OCI-LY1 (cell line): Measurements from ENCODE around the gene FOXA1.

Source experiments
- H2AFZ ChIP-seq: fragments of 200-600 bp; sonication (generic), shearing (Covaris generic); 2 replicates; pipeline ENCODE4 v1.6.0; 2014; ENCODE audit warnings: antibody characterized with exemption, mild to moderate bottlenecking, low read length
- H3F3A ChIP-seq: fragments of 200-600 bp; sonication (generic), shearing (Covaris generic); 2 replicates; pipeline ENCODE4 v1.6.0; 2014; ENCODE audit warnings: mild to moderate bottlenecking, antibody characterized with exemption, low read length, moderate library complexity; ENCODE audit not compliant: insufficient read depth
- H3K27ac ChIP-seq: fragments of 200-600 bp; sonication (generic); 2 replicates; pipeline ENCODE4 v1.5.1; 2014; ENCODE audit warnings: low read length, mixed run types, mild to moderate bottlenecking, low read depth; ENCODE audit not compliant: poor library complexity, severe bottlenecking
- H3K27me3 ChIP-seq: fragments of 200-600 bp; sonication (generic); 2 replicates; pipeline ENCODE4 v1.6.0; 2014; ENCODE audit warnings: antibody characterized with exemption, mild to moderate bottlenecking, low read length, moderate library complexity; ENCODE audit not compliant: insufficient read depth
- H3K36me3 ChIP-seq: fragments of 200-600 bp; sonication (generic); 2 replicates; pipeline ENCODE4 v1.6.1; 2014; ENCODE audit warnings: mild to moderate bottlenecking, antibody characterized with exemption, low read length, moderate library complexity, mixed read lengths; ENCODE audit not compliant: insufficient read depth
- H3K4me1 ChIP-seq: fragments of 200-600 bp; sonication (generic); 2 replicates; pipeline ENCODE4 v1.5.1; 2014; ENCODE audit warnings: mild to moderate bottlenecking, low read length, moderate library complexity; ENCODE audit not compliant: insufficient read depth, severe bottlenecking
- H3K4me2 ChIP-seq: fragments of 200-600 bp; sonication (generic), shearing (Covaris generic); 2 replicates; pipeline ENCODE4 v1.6.1; 2014; ENCODE audit warnings: low read length
- H3K4me3 ChIP-seq: fragments of 200-600 bp; sonication (generic); 2 replicates; pipeline ENCODE4 v1.5.1; 2014; ENCODE audit warnings: low read length, low read depth, mild to moderate bottlenecking, mixed read lengths; ENCODE audit not compliant: poor library complexity, severe bottlenecking
- H3K79me2 ChIP-seq: fragments of 200-600 bp; shearing (Covaris generic); 2 replicates; pipeline ENCODE4 v1.6.1; 2016; ENCODE audit warnings: mixed run types, low read length, mixed read lengths; ENCODE audit not compliant: insufficient read depth
- H3K9ac ChIP-seq: fragments of 200-600 bp; sonication (generic), shearing (Covaris generic); 2 replicates; pipeline ENCODE4 v1.6.1; 2014; ENCODE audit warnings: mild to moderate bottlenecking, low read length, mixed read lengths
- H3K9me2 ChIP-seq: fragments of 200-600 bp; sonication (generic), shearing (Covaris generic); 2 replicates; pipeline ENCODE4 v1.6.1; 2014; ENCODE audit warnings: low read depth, mild to moderate bottlenecking, low read length, mixed read lengths
- H3K9me3 ChIP-seq: fragments of 200-600 bp; shearing (Covaris generic); 2 replicates; pipeline ENCODE4 v1.6.1; 2014; ENCODE audit warnings: low read length, mixed read lengths
- H4K20me1 ChIP-seq: fragments of 200-600 bp; sonication (generic), shearing (Covaris generic); 2 replicates; pipeline ENCODE4 v1.6.0; 2016; ENCODE audit warnings: mild to moderate bottlenecking, low read length; ENCODE audit not compliant: insufficient read depth
- CTCF ChIP-seq: fragments of 200-600 bp; sonication (generic), shearing (Covaris generic); IDR thresholded peaks from 2 replicates; pipeline ENCODE4 v1.5.1; 2017; ENCODE audit warnings: mild to moderate bottlenecking, antibody characterized with exemption, low read length, moderate library complexity, mixed read lengths
- EZH2 ChIP-seq: fragments of 200-600 bp; sonication (generic), shearing (Covaris generic); IDR thresholded peaks from 2 replicates; pipeline ENCODE4 v1.8.0; 2017; ENCODE audit warnings: borderline replicate concordance, mixed run types, mild to moderate bottlenecking, antibody characterized with exemption, low read length, moderate library complexity, mixed read lengths

Gene FOXA1

GRCh38 chr14:37590428-37591139 lies 4.5 kb downstream of the FOXA1 start:
- Histone ChIP-seq H3K9ac (no peak overlapping the region), H3K79me2 (no peaks in the 10 kb centered on the region), H3K4me3 (no peak overlapping the region), H3K27me3 (no peaks in the 10 kb centered on the region), H3K4me2 (no peak overlapping the region), H3K9me2 (no peaks in the 10 kb centered on the region), H2AFZ (no peak overlapping the region), H3K4me1 (no peaks in the 10 kb centered on the region), H3K36me3 (no peaks in the 10 kb centered on the region), H3F3A (no peaks in the 10 kb centered on the region), H4K20me1 (no peaks in the 10 kb centered on the region), H3K27ac (no peak overlapping the region), H3K9me3 (no peaks in the 10 kb centered on the region)
- TF ChIP-seq EZH2 (no peak), CTCF (no peak)

- Histone ChIP-seq H3K4me2 (no peak overlapping the region), H3K27ac (no peak overlapping the region), H3K4me3 (no peak overlapping the region), H4K20me1 (no peaks in the 10 kb centered on the region), H3K9ac (no peak overlapping the region), H2AFZ (no peak overlapping the region), H3K4me1 (no peaks in the 10 kb centered on the region), H3K36me3 (no peaks in the 10 kb centered on the region), H3K9me3 (no peaks in the 10 kb centered on the region), H3K9me2 (no peaks in the 10 kb centered on the region), H3K27me3 (no peaks in the 10 kb centered on the region), H3K79me2 (no peaks in the 10 kb centered on the region), H3F3A (no peaks in the 10 kb centered on the region)
- no peak for TF ChIP-seq CTCF
- no peak for TF ChIP-seq EZH2
Measured at GRCh38 chr14:37589715-37590427, 5.2 kb downstream of the FOXA1 start.

- H3K4me2 ChIP-seq: no peak overlapping the region
Measured at GRCh38 chr14:37588956-37589714, 5.9 kb downstream of the FOXA1 start.

More at GRCh38 chr14:37588956-37589714, 5.9 kb downstream of the FOXA1 start:
- H3K4me3 ChIP-seq: no peak overlapping the region
- TF ChIP-seq CTCF: no peak
- no peak overlapping the region for H3K27ac ChIP-seq
- H3F3A ChIP-seq: no peaks in the 10 kb centered on the region
- no peak overlapping the region for H2AFZ ChIP-seq
- H3K4me1 ChIP-seq: no peaks in the 10 kb centered on the region
- H4K20me1 ChIP-seq: no peaks in the 10 kb centered on the region
- no peaks in the 10 kb centered on the region for H3K79me2 ChIP-seq
- H3K27me3 ChIP-seq: no peaks in the 10 kb centered on the region
- no peaks in the 10 kb centered on the region for H3K36me3 ChIP-seq
- H3K9ac ChIP-seq: no peak overlapping the region
- H3K9me2 ChIP-seq: no peaks in the 10 kb centered on the region
- H3K9me3 ChIP-seq: no peaks in the 10 kb centered on the region
